GM12874 (cell line): Measurements from ENCODE around the gene ATMIN.

Experiments
- TF ChIP-seq, protein P1 (sequence below): IDR thresholded peaks from 2 replicates; pipeline ENCODE4 v1.5.1; 2011; ENCODE audit warnings: low read depth, mild to moderate bottlenecking, control low read depth, low read length, moderate library complexity; ENCODE audit not compliant: insufficient read depth

The ATMIN gene

DNA sequence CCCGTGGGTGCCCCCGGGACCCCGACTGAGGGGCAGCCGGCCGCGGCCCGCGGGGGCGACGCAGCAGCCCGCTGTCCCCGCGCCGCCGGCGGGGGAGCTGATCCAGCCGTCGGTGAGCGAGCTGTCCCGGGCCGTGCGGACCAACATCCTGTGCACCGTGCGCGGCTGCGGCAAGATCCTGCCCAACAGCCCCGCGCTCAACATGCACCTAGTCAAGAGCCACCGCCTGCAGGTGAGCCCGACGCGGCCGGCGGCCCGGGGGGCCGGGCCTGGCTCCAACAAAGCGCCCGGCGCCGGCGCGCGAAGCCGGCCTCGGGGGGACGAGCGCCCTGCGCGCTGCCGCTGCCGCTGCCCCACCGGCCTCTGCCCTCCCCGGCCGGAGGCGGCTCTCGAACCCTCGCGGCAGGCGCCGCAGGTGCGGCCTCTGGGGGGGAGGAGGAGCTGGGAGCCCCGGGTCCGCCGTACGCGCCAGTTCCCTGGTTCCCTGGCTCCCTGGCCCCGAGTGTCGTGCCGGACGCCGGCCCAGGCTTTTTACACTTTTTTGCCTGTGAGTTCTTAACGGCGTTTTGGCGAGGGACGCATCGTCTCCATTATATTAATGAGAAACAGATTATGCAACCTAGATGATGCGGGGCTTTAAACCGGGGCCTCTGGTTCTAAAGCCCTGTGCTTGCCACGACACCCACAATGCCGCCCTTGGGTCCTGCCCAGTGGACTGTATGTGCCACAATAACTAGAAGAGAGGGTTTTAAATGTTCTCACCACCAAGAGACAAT lies 521 bp downstream of the ATMIN start:
- TF ChIP-seq, protein P1, sequence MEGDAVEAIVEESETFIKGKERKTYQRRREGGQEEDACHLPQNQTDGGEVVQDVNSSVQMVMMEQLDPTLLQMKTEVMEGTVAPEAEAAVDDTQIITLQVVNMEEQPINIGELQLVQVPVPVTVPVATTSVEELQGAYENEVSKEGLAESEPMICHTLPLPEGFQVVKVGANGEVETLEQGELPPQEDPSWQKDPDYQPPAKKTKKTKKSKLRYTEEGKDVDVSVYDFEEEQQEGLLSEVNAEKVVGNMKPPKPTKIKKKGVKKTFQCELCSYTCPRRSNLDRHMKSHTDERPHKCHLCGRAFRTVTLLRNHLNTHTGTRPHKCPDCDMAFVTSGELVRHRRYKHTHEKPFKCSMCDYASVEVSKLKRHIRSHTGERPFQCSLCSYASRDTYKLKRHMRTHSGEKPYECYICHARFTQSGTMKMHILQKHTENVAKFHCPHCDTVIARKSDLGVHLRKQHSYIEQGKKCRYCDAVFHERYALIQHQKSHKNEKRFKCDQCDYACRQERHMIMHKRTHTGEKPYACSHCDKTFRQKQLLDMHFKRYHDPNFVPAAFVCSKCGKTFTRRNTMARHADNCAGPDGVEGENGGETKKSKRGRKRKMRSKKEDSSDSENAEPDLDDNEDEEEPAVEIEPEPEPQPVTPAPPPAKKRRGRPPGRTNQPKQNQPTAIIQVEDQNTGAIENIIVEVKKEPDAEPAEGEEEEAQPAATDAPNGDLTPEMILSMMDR: no peak

DNA sequence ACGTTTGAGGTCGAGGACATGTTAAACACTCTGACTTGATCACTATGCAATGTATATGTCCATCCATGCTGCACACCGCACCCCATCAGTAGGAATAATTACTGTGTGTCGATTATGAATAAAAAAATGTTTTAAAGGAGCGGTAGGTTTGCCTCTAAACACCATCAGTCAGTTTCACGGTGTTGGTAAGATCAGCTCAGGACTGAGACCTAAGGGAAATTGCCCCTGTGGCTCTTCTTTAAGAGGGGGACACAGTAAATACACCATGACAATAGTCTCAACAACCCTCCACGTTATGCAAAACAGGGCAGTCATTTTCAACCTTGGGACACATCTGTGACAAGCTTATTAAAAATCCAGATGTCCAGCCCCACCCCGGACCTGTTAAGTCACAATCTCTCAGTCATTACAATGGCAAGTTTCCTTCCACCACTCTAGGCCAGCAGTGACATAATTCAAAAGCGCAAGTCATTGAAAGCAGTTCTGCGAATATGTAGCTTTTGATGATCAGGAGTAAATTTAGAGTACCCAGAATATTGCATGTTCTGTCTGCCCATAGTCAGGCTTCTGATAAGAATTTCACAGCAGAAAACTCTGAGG lies 1.2 kb downstream of the ATMIN start:
- TF ChIP-seq, protein P1: no peak

DNA sequence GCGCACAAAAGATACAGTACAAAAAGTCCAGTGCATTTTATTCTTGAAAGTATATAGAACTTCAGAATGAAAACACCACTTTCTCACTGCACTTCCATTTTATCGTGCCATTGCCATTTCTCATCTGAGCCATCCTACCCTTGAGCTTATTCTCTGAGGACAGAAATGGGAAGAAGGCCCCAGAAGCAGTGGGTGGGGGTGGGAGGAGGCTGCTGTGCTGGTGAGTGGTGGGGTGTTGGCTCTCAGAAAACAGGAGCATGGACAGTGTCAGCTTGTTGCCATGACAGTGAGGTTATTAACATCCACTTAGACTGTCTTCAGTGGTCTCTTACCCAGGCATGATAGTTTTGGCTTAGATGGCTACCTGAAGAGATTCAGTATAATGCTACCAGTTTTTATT lies 4.5 kb downstream of the ATMIN start:
- TF ChIP-seq, protein P1: no peak

DNA sequence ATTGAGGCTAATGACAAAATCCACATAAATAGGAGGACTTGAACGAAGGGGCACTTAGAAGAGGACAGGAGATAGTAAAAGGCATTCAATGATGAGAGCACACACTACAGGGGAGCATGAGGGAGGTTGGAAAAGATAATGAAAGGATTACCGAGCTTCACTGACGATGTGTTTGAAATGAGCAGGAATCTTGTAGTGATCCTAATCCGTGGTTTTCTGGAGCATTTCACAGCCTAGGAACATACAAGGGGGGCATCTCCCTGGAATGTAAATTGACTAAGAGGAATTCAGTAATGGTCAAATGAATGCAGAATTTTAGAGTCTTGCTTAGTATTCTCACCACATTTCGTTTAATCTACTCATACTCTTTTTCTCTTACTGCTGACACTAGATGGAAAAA lies 5.2 kb downstream of the ATMIN start:
- TF ChIP-seq, protein P1: no peak

DNA sequence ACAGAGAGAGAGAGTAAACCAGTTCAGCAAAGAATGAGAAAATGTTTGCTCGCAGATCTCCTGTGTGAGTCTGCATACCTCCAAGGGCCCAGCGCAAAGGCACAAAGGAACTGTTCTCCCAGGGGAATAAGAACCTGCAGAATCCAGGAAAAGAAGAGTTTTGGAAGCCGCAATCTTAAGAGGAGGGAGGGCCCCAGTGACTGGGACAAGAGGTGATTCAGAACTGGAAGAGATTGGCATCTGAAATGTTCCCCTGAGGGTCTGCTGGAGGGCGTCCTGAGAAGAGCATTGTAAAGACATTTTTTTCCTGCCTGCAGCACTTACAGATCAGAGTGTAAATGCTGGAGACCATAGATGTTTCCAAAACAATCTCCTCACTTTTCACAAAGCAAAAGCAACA lies 6.1 kb downstream of the ATMIN start:
- TF ChIP-seq, protein P1: no peak

DNA sequence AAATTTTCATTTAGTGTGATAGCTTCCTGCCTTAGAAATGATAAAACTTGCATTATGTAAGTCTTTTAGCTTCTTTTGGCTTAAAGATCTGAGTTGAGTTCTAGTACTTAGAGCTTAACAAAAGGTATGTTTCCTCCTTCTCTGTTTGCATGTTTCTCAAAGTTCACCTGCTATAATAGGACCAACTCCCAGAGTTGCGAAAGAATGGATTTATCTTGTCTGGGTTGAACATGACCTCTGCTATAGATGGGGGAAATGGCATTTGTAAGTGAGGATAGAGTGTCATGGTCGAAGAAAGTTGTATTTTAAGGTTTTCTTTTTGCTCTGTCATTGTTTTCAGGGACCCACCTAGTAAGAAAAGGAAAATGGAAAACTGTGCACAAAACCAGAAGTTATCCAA lies 7.2 kb downstream of the ATMIN start:
- TF ChIP-seq, protein P1: no peak

DNA sequence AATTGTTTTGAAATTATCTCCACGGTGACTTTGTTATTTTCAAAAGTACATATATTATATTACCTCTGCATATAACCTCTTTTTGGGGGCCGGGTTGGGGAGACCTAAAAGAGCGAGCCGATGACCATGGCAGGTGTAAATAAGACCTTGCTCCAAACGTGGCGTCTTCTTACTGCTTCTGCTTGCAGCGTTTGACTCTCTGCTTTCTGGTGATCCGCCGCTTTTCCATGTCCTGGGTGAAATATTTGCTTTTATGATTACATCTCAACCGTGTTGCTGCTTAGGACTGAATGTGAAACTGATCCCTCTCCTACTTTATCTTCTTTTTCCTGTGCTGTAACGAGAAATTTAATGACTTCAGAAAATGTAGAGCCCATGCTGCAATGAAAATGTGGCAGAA lies 18.1 kb downstream of the ATMIN start:
- TF ChIP-seq, protein P1: no peak
